Esophagus muscularis mucosa (tissue), 4 donors: ENCODE results near the gene HLA-E. TPM values are rescaled to one million over a fixed set of nuclear protein-coding genes. Genes with fewer than 3 reads are reported as not detected.
"Not testable (repeated sequence)": the region's sequence is repeated elsewhere in the genome, so short reads cannot be mapped to it uniquely, and the experiment has no call there.

Experiments used
- DNase-seq: peaks from one replicate; pipeline ENCODE4 v3.0.0-alpha.2; 2017; ENCODE audit errors: extremely low spot score
- H3K27ac ChIP-seq, 4 donors: fragments of 200-600 bp; sonication (generic); replicated peaks in 1 of 4; 1 replicate in 3 of 4; 2 replicates in 1 of 4; pipeline ENCODE4 v1.5.1; 2016 to 2019; ENCODE audit warnings: mild to moderate bottlenecking in 1 of 4
- H3K27me3 ChIP-seq, 4 donors: fragments of 200-600 bp; sonication (generic); one replicate each; pipeline versions ENCODE4 v1.5.1 to v1.6.0; 2016 to 2019
- H3K36me3 ChIP-seq, 4 donors: fragments of 200-600 bp; sonication (generic); one replicate each; pipeline ENCODE4 v1.5.1; 2016 to 2019
- H3K4me1 ChIP-seq, 4 donors: fragments of 200-600 bp; sonication (generic); one replicate each; pipeline ENCODE4 v1.5.1; 2016 to 2019
- H3K4me3 ChIP-seq, 4 donors: fragments of 200-600 bp; sonication (generic); 1 replicate in 2 of 4; 2 replicates in 2 of 4; pipeline ENCODE4 v1.5.1; 2016 to 2019; ENCODE audit warnings: mild to moderate bottlenecking in 4 of 4, moderate library complexity in 1 of 4
- H3K9me3 ChIP-seq, 4 donors: fragments of 200-600 bp; sonication (generic); 1 replicate in 3 of 4; 2 replicates in 1 of 4; pipeline ENCODE4 v1.5.1; 2016 to 2019
- CTCF ChIP-seq, 3 experiments: fragments of 200-600 bp in 2 of 3; fragments of 450-650 bp in 1 of 3; sonication (generic) in 2 of 3; IDR thresholded peaks; one replicate each; pipeline ENCODE4 v1.5.1; 2017 to 2019; ENCODE audit warnings: antibody characterized with exemption in 3 of 3, mild to moderate bottlenecking in 2 of 3, moderate library complexity in 1 of 3
- EP300 ChIP-seq: sonication (generic); formaldehyde crosslinking; IDR thresholded peaks from one replicate; pipeline ENCODE4 v1.6.1; 2017; ENCODE audit warnings: antibody characterized with exemption
- POLR2A ChIP-seq: fragments of 450-650 bp; IDR thresholded peaks from one replicate; pipeline ENCODE4 v1.6.1; 2017; ENCODE audit warnings: antibody characterized with exemption, moderate library complexity, mild to moderate bottlenecking, low read depth
- POLR2AphosphoS5 ChIP-seq, 2 donors: sonication (generic); formaldehyde crosslinking; IDR thresholded peaks; one replicate each; pipeline ENCODE4 v1.6.1; 2017; ENCODE audit warnings: antibody characterized with exemption in 2 of 2
- WGBS: methylation state at CpG from one replicate; pipeline ENCODE4 v1.1.5; 2018; 5-methylcytosine and 5-hydroxymethylcytosine counted together
- intact Hi-C: fragments of 100-400 bp; cut with DNase I; formaldehyde crosslinking; loops from one replicate; pipeline ENCODE4 v1.15.1; 2023
- total RNA-seq, 4 donors: library from RNA; depleted of rRNA; stranded (reverse); fragments of >200 nt; gene quantifications; one replicate each; pipeline versions ENCODE4 v1.1.0 to v1.2.1, GENCODE V29; 2016

HLA-E gene
- total RNA-seq, 4 donors from 2014 or later = 294 to 649 (median 523) TPM

- Histone ChIP-seq H3K27ac (peak overlapping the region; percentile 76 to 87 (median 80)), H3K27me3 (no peaks in the 10 kb centered on the region), H3K36me3 (no peaks in the 10 kb centered on the region), H3K9me3 (peaks cover 0 to 3% (median 0%) of the 10 kb centered on the region in 4 donors), H3K4me1 (peaks cover 5 to 14% (median 7%) of the 10 kb centered on the region in 4 donors), H3K4me3 (no peak overlapping the region)
- no peak for DNase-seq
- 61% methylated on average over 4 of the region's 4 CpGs for WGBS
- intact Hi-C loops = no loop called here
- TF ChIP-seq EP300 (no peak), CTCF (IDR thresholded peaks at IDR 0.05) (no peak), POLR2AphosphoS5 (IDR thresholded peaks at IDR 0.05) (no peak)
These were observed 25.8 kb downstream of the HLA-E start for GRCh38 chr6:30515106-30515505.

GRCh38 chr6:30515944-30516753 lies 26.8 kb downstream of the HLA-E start:
- Histone ChIP-seq H3K27ac (peak overlapping the region; percentile 76 to 87 (median 80)), H3K4me3 (peak overlapping the region; percentile 51 to 68 (median 55)), H3K9me3 (peaks cover 0 to 3% (median 0%) of the 10 kb centered on the region in 4 donors), H3K4me1 (peaks cover 5 to 13% (median 7%) of the 10 kb centered on the region in 4 donors), H3K27me3 (peaks cover 0 to 8% (median 0%) of the 10 kb centered on the region in 4 donors), H3K36me3 (no peaks in the 10 kb centered on the region)
- peak; percentile 97 for DNase-seq
- intact Hi-C loops = no loop called here
- WGBS = 6% methylated on average over 27 of the region's 33 CpGs
- TF ChIP-seq EP300 = peak; percentile 45
- peak; percentile 45 for TF ChIP-seq POLR2A
- TF ChIP-seq CTCF (IDR thresholded peaks at IDR 0.05) = no peak
- peak; percentile 75 to 85 for TF ChIP-seq POLR2AphosphoS5 (IDR thresholded peaks at IDR 0.05)

- H3K9me3 ChIP-seq, H3K36me3 ChIP-seq, H3K27me3 ChIP-seq, DNase-seq, intact Hi-C loops: not testable (repeated sequence)
- WGBS = 55% methylated on average over 9 of the region's 9 CpGs
- Histone ChIP-seq H3K4me1 (peaks cover 5 to 12% (median 7%) of the 10 kb centered on the region in 4 donors), H3K4me3 (peak overlapping the region; percentile 51 to 68 (median 55)), H3K27ac (peak overlapping the region; percentile 76 to 87 (median 80))
These were observed 27.4 kb downstream of the HLA-E start for GRCh38 chr6:30516754-30517076.

- H3K27ac ChIP-seq, H3K9me3 ChIP-seq, H3K36me3 ChIP-seq, H3K4me3 ChIP-seq, intact Hi-C loops, H3K27me3 ChIP-seq, DNase-seq: not testable (repeated sequence)
- peaks cover 5 to 12% (median 7%) of the 10 kb centered on the region in 4 donors for H3K4me1 ChIP-seq
- 86% methylated on average over 16 of the region's 21 CpGs for whole genome bisulfite sequencing
These were observed 28.6 kb downstream of the HLA-E start for GRCh38 chr6:30517767-30518504.

GRCh38 chr6:30518505-30519145 lies 29.3 kb downstream of the HLA-E start:
- H3K9me3 ChIP-seq, DNase-seq, intact Hi-C loops, H3K27me3 ChIP-seq, H3K27ac ChIP-seq, H3K36me3 ChIP-seq, H3K4me3 ChIP-seq: not testable (repeated sequence)
- WGBS = 77% methylated on average over 19 of the region's 19 CpGs
- H3K4me1 ChIP-seq = peaks cover 5 to 12% (median 7%) of the 10 kb centered on the region in 4 donors

- Histone ChIP-seq H3K4me3 (no peak overlapping the region), H3K27me3 (peaks cover 0 to 9% (median 0%) of the 10 kb centered on the region in 4 donors), H3K4me1 (peaks cover 0 to 12% (median 7%) of the 10 kb centered on the region in 4 donors), H3K27ac (peak overlapping the region in 2 of 4 donors; percentile 19 to 36), H3K36me3 (no peaks in the 10 kb centered on the region), H3K9me3 (peaks cover 0 to 3% (median 0%) of the 10 kb centered on the region in 4 donors)
- intact Hi-C loops = no loop called here
- TF ChIP-seq CTCF (IDR thresholded peaks at IDR 0.05) (no peak), EP300 (no peak), POLR2AphosphoS5 (IDR thresholded peaks at IDR 0.05) (no peak), POLR2A (no peak)
- 75% methylated on average over 6 of the region's 6 CpGs for WGBS
- no peak for DNase-seq
These were observed 31.2 kb downstream of the HLA-E start for GRCh38 chr6:30520522-30520921.

- H3K9me3 ChIP-seq, H3K27me3 ChIP-seq, H3K4me3 ChIP-seq, DNase-seq, intact Hi-C loops, H3K4me1 ChIP-seq, H3K36me3 ChIP-seq: not testable (repeated sequence)
- WGBS = 78% methylated on average over 4 of the region's 7 CpGs
- H3K27ac ChIP-seq = peak overlapping the region in 2 of 4 donors; percentile 19 to 36
These were observed 31.8 kb downstream of the HLA-E start for GRCh38 chr6:30521082-30521481.

GRCh38 chr6:30521952-30522351 lies 32.6 kb downstream of the HLA-E start:
- H3K27ac ChIP-seq, H3K9me3 ChIP-seq, intact Hi-C loops, H3K4me1 ChIP-seq, DNase-seq, H3K27me3 ChIP-seq, H3K4me3 ChIP-seq, H3K36me3 ChIP-seq: not testable (repeated sequence)
- WGBS = 80% methylated on average over 5 of the region's 5 CpGs
